ENCODE data around the gene SLC7A11. TPM values are rescaled to one million over a fixed set of nuclear protein-coding genes. Genes with fewer than 3 reads are reported as not detected.

The SLC7A11 gene
- total and polyA plus RNA-seq, 5 experiments from 2014 or later = 0.13 to 0.30 TPM; not detected in 3

- DNase-seq = no peak
- POLR2A ChIA-PET = no interaction called here
- Mint-ChIP-seq H3K4me1 (no peaks in the 10 kb centered on the region), H3K4me3 (no peak overlapping the region), H3K36me3 (no peaks in the 10 kb centered on the region), H3K27me3 (peaks cover 0 to 3% (median 0%) of the 10 kb centered on the region in 5 donors), H3K9me3 (no peaks in the 10 kb centered on the region), H3K27ac (no peak overlapping the region)
- no peak for ATAC-seq
These were observed 79.0 kb downstream of the SLC7A11 start for GRCh38 chr4:138163171-138163570.

GRCh38 chr4:138162259-138162658 is 79.9 kb downstream of the SLC7A11 start:
- DNase-seq (no peak), ATAC-seq (no peak)
- Mint-ChIP-seq H3K9me3 (no peaks in the 10 kb centered on the region), H3K4me1 (no peaks in the 10 kb centered on the region), H3K4me3 (no peak overlapping the region), H3K36me3 (no peaks in the 10 kb centered on the region), H3K27me3 (peaks cover 0 to 6% (median 0%) of the 10 kb centered on the region in 5 donors), H3K27ac (no peak overlapping the region)
- POLR2A ChIA-PET = no interaction called here

- no peaks in the 10 kb centered on the region for H3K36me3 Mint-ChIP-seq
- peaks cover 0 to 6% (median 0%) of the 10 kb centered on the region in 5 donors for H3K27me3 Mint-ChIP-seq
These were observed 80.8 kb downstream of the SLC7A11 start for GRCh38 chr4:138161351-138161750.

GRCh38 chr4:138158746-138159297 is 83.3 kb downstream of the SLC7A11 start:
- DNase-seq = no peak
- POLR2A ChIA-PET = no interaction called here
- Mint-ChIP-seq H3K4me3 (no peak overlapping the region), H3K27me3 (peaks cover 0 to 6% (median 0%) of the 10 kb centered on the region in 5 donors), H3K36me3 (no peaks in the 10 kb centered on the region), H3K9me3 (no peaks in the 10 kb centered on the region), H3K4me1 (no peaks in the 10 kb centered on the region), H3K27ac (no peak overlapping the region)
- no peak for ATAC-seq

More at GRCh38 chr4:138161351-138161750, 80.8 kb downstream of the SLC7A11 start:
- no peak for DNase-seq
- POLR2A ChIA-PET = no interaction called here
- no peaks in the 10 kb centered on the region for H3K4me1 Mint-ChIP-seq
- H3K4me3 Mint-ChIP-seq = no peak overlapping the region
- no peaks in the 10 kb centered on the region for H3K9me3 Mint-ChIP-seq
- H3K27ac Mint-ChIP-seq = no peak overlapping the region
- ATAC-seq = no peak

GRCh38 chr4:138140879-138141278 is 101.3 kb downstream of the SLC7A11 start:
- no peak overlapping the region for H3K4me3 Mint-ChIP-seq
- POLR2A ChIA-PET = no interaction called here
- no peak overlapping the region for H3K27ac Mint-ChIP-seq
- H3K36me3 Mint-ChIP-seq = no peaks in the 10 kb centered on the region
- H3K27me3 Mint-ChIP-seq = peaks cover 0 to 5% (median 3%) of the 10 kb centered on the region in 5 donors
- ATAC-seq = no peak
- DNase-seq = no peak
- H3K4me1 Mint-ChIP-seq = no peaks in the 10 kb centered on the region
- H3K9me3 Mint-ChIP-seq = peaks cover 0 to 3% (median 0%) of the 10 kb centered on the region in 9 donors

GRCh38 chr4:138138774-138139173 is 103.4 kb downstream of the SLC7A11 start:
- Mint-ChIP-seq H3K4me3 (no peak overlapping the region), H3K27ac (no peak overlapping the region)
- POLR2A ChIA-PET = no interaction called here

GRCh38 chr4:138135610-138136009 is 106.5 kb downstream of the SLC7A11 start:
- Mint-ChIP-seq H3K4me3 (no peak overlapping the region), H3K9me3 (peaks cover 3 to 25% (median 17%) of the 10 kb centered on the region in 9 donors), H3K27me3 (peaks cover 0 to 3% (median 1%) of the 10 kb centered on the region in 5 donors), H3K36me3 (peaks cover 0 to 11% (median 0%) of the 10 kb centered on the region in 3 donors), H3K4me1 (no peaks in the 10 kb centered on the region), H3K27ac (no peak overlapping the region)
- ATAC-seq = no peak
- POLR2A ChIA-PET = no interaction called here
- DNase-seq = no peak

More at GRCh38 chr4:138138774-138139173, 103.4 kb downstream of the SLC7A11 start:
- Mint-ChIP-seq H3K27me3 (peaks cover 0 to 5% (median 3%) of the 10 kb centered on the region in 5 donors), H3K36me3 (no peaks in the 10 kb centered on the region), H3K9me3 (peaks cover 0 to 6% (median 0%) of the 10 kb centered on the region in 9 donors), H3K4me1 (no peaks in the 10 kb centered on the region)
- DNase-seq (no peak), ATAC-seq (no peak)

- no peak for ATAC-seq
- Mint-ChIP-seq H3K27me3 (peaks cover 0 to 1% (median 0%) of the 10 kb centered on the region in 5 donors), H3K4me1 (peaks cover 0 to 9% (median 0%) of the 10 kb centered on the region in 4 donors), H3K4me3 (no peak overlapping the region), H3K36me3 (no peaks in the 10 kb centered on the region), H3K9me3 (peaks cover 0 to 15% (median 4%) of the 10 kb centered on the region in 9 donors), H3K27ac (no peak overlapping the region)
- DNase-seq = no peak
- POLR2A ChIA-PET = no interaction called here
These were observed 123.9 kb downstream of the SLC7A11 start for GRCh38 chr4:138118270-138118669.

- Mint-ChIP-seq H3K27ac (no peak overlapping the region), H3K4me3 (no peak overlapping the region), H3K36me3 (no peaks in the 10 kb centered on the region), H3K27me3 (peaks cover 0 to 8% (median 0%) of the 10 kb centered on the region in 5 donors), H3K9me3 (peaks cover 0 to 5% (median 0%) of the 10 kb centered on the region in 9 donors), H3K4me1 (peaks cover 0 to 9% (median 0%) of the 10 kb centered on the region in 4 donors)
- no peak for DNase-seq
- no peak for ATAC-seq
- POLR2A ChIA-PET = no interaction called here
These were observed 127.1 kb downstream of the SLC7A11 start for GRCh38 chr4:138115053-138115452.

- no peak for ATAC-seq
- H3K9me3 Mint-ChIP-seq = peaks cover 0 to 2% (median 0%) of the 10 kb centered on the region in 9 donors
- POLR2A ChIA-PET = no interaction called here
- DNase-seq = no peak
- H3K27ac Mint-ChIP-seq = no peak overlapping the region
- peaks cover 0 to 9% (median 0%) of the 10 kb centered on the region in 4 donors for H3K4me1 Mint-ChIP-seq
- no peaks in the 10 kb centered on the region for H3K36me3 Mint-ChIP-seq
- H3K4me3 Mint-ChIP-seq = no peak overlapping the region
- H3K27me3 Mint-ChIP-seq = peaks cover 0 to 8% (median 0%) of the 10 kb centered on the region in 5 donors
These were observed 127.7 kb downstream of the SLC7A11 start for GRCh38 chr4:138114434-138114833.

All from naive thymus-derived CD8-positive, alpha-beta T cell (primary cell).